HG03139 (cell line): ENCODE data around the gene PUS1.

Experiments used
- ATAC-seq: cut with Tn5 transposase; IDR thresholded peaks from one replicate; pipeline ENCODE4 v1.9.1; 2021; ENCODE audit not compliant: unreplicated experiment

Gene PUS1

DNA sequence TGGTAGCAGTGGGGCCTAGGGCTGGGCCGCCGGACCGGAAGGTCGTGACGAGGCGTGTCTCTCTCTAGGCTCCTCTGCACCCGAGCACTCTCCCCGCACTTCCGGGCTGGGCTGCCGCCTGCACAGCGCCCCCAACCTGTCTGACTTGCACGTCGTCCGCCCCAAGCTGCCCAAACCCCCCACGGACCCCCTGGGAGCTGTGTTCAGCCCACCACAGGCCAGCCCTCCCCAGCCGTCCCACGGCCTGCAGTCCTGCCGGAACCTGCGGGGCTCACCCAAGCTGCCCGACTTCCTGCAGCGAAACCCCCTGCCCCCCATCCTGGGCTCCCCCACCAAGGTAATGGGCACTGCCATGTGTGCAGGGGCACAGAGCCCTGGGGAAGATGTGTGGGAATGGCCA is 13.3 kb upstream of the PUS1 start:
- no peak for ATAC-seq

DNA sequence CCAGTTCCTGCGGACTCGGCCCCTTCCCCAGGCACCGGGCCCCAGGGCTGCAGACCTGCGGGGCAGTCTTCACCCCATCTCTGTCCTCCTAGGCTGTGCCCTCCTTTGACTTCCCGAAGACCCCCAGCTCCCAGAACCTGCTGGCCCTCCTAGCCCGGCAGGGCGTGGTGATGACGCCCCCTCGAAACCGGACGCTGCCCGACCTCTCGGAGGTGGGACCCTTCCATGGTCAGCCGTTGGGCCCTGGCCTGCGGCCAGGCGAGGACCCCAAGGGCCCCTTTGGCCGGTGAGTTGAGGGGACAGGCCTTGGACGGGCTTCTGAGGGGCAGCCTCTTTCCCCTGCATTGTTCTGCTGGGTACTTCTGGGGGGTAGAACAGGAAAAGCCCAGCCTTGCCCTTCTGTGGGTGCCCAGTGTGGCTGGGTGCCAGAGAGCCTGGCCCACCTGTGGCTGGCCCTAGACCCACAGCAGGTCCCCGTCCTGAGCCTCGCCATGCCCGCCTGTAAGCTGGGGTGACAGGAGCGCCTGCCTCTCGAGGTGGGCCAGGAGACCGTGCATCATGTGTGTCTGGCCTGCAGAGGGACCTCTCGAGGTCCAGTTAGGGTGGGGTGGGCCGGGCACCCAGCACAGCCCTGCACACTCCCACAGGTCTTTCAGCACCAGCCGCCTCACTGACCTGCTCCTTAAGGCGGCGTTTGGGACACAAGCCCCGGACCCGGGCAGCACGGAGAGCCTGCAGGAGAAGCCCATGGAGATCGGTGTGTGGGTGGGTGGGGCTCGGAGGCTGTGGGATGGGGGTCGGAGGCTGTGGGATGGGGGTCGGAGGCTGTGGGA is 12.6 kb upstream of the PUS1 start:
- no peak for ATAC-seq

DNA sequence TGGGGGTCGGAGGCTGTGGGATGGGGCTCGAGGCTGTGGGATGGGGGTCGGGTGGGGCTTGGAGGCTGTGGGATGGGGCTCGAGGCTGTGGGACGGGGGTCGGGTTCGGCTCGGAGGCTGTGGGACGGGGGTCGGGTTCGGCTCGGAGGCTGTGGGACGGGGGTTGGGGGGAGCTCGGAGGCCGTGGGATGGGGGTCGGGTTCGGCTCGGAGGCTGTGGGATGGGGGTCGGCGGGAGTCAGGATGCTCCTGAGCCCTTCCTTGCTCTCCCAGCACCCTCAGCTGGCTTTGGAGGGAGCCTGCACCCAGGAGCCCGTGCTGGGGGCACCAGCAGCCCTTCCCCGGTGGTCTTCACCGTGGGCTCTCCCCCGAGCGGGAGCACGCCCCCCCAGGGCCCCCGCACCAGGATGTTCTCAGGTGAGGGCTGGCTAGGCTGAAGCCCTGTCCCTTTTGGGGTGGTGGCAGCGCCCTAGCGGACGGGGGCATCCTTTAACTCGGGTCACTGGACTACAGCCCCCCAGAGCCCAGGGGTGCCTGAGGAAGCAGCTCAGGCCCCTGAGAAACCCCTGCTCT is 11.9 kb upstream of the PUS1 start:
- ATAC-seq: no peak

DNA sequence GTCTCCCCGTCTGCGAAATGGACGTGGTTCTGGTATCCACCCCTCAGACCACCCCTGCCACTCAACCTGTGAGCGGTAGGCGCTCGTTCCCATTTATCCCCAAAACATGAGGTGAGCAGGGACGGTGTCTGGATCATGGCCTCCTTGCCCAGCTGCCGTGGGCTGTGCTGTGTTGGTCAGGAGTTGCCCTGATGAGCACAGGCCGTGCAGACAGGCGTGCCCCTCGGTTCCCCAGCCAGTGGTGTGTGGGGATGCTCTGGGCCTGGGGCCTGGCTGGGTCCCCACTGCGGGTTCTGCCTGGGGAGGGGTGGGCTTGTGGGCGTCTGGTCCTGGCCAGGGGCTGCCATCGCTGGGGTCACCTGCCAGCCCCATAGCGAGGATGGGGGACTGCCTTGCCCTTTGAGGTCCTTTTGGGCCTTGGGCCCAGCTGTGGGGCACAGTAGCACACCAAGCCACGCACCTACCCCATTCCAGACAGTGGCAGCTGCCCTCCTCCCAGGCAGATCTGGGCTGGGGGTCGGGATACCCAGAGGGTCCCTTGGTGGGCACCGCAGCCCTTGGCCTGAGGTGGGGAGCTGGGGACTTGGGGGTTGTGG is 11.3 kb upstream of the PUS1 start:
- no peak for ATAC-seq

DNA sequence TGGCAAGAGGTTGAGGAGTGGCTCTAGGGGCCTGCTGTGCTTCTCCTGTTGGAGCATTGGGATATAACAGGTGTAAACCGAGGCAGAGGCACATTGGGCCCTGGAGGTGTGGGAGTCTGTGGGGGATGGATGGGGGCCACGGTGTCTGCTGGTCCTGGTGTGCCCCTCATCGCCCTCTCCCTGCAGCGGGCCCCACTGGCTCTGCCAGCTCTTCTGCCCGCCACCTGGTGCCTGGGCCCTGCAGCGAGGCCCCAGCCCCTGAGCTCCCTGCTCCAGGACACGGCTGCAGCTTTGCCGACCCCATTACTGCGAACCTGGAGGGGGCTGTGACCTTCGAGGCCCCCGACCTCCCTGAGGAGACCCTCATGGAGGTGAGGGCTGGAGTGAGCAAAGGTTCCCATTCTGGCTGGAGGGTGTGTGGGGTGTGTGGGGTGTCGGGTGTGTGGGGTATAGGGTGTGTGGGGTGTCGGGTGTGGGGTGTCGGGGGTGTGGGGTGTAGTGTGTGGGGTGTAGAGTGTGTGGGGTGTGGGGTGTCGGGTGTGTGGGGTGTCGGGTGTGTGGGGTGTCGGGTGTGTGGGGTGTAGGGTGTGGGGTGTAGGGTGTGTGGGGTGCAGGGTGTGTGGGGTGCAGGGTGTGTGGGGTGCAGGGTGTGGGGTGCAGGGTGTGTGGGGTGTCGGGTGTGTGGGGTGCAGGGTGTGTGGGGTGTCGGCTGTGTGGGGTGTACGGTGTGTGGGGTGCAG is 10.6 kb upstream of the PUS1 start:
- no peak for ATAC-seq

DNA sequence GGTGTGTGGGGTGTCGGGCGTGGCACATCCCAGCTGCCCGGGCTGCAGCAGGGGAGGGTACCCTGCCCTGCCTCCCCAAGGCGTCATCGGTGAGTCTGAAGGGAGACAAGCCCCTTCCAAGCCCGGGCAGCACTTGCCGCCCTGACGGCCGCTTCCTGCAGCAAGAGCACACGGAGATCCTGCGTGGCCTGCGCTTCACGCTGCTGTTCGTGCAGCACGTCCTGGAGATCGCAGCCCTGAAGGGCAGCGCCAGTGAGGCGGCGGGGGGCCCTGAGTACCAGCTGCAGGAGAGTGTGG is 10.1 kb upstream of the PUS1 start:
- no peak for ATAC-seq

DNA sequence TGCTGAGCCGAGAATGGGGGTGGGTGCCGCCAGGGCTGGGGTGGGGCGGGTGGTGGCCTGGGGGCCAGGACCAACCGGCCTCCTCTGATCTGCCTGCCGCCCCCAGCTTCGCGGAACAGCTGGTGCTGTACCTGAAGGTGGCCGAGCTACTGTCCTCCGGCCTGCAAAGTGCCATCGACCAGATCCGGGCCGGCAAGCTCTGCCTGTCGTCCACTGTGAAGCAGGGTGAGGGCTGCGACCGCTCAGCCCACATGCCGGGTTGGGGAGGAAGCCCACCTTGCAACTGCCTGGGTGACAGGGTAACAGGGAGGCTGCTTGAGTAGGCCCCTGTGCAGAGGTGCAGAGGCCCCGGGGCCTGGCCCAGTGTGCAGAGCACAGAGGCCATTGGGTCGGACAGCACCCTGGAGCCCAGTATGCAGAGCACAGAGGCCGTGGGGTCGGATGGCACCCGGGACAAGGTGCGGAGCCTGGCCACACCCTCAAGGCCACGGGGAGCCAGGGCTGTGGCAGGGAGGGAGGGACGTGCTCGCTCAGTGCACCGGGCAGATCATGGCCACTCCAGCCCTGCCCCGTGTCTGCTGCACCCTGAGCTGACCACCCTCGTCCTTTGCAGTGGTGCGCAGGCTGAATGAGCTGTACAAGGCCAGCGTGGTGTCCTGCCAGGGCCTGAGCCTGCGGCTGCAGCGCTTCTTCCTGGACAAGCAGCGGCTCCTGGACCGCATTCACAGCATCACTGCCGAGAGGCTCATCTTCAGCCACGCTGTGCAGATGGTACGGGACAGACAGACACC is 9.5 kb upstream of the PUS1 start:
- ATAC-seq: no peak

DNA sequence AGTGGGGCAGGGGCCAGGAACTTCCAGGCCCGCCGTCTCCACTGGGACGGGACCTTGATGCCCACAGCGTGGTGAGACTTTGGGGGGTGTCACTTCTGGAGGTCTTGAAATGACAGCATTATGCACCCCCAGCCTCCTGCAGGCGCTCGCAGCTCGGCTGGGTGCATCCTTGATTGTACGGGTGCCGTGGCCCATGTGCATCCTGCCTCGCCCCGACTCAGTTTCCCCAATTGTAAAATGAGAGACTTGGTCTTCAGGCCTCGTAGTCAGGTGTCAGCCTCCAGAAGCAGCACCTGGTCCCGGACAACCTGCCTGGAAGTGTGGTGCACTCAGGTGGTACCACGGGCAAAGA is 8.9 kb upstream of the PUS1 start:
- no peak for ATAC-seq

DNA sequence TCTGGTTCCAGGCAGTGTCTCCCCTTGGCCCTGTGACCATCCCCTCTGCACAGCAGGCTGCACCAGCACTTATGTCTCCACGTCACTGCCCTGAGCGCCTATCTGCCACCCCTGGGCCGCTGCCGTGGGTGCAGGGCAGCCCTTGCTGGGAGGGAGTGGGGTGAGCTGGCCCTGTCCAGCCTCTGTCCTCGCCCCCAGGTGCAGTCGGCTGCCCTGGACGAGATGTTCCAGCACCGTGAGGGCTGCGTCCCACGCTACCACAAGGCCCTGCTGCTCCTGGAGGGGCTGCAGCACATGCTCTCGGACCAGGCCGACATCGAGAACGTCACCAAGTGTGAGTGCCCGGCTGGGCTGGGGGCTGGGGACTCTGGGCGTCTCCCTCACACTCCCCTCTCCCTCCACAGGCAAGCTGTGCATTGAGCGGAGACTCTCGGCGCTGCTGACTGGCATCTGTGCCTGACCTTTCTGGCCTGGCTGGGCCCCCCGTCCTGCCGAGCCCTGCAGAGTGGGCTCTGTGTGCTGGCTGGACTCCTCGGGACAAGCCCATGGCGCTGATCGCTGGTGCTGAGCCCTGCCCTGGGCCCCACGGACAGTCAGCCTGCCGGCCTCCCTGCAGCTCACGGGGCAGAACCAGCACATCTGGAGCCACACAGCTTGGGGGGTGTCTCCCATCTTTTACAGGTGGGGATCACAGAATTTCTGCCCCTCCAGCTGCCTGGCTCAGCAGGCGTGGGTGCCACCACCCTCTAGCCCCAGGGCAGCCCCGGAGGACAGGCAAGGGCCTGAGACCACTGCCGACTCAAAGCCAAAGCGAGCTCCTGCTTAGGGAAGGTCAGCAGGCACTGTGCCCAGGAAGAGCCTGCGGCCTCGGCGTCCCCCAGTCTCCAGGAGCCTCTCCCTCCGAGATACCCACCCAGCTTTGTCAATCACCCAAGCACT is 7.9 kb upstream of the PUS1 start:
- no peak for ATAC-seq

DNA sequence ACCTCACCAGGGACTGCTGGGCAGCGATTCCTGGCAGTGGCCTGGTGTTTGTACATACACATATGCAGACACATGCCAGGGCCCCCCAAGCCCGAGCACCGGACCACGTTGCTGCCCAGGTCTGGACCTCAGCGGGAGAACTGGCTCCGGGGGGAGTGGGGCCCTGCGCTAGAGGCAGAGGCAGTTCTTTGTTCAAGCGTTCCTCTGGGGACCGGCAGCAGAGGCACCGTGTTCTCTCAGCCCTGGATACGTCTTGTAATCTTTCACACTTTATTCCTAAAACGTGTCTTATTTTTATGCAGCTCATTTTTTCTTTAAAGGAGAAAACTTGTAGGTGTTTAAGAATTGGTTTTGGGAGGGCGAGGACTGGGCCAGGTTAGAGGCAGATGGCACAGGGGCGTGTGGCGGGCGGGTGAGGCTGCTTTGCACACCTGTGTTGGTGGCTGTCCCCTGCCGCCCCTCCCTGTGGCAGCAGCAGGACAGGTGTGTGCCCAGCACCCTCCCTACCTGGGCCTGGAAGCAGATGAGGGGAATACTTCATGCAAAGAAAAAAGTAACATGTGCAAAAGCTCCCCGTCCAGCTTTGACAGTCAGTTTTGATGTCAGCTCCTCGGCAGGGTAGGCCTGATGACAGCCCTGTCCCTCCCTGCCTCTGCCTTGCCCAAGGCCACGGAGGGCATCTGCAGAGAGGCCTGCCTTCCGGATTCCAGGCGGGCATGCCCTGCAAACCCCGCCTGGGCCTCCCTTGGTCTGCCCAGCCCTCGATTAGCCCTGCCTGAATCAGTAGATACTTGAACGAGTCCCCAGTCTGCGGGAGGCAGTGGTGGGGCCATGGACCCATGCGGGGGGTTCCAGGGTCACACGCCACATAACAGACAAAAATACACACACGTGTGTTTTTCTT is 7.0 kb upstream of the PUS1 start:
- ATAC-seq: no peak

DNA sequence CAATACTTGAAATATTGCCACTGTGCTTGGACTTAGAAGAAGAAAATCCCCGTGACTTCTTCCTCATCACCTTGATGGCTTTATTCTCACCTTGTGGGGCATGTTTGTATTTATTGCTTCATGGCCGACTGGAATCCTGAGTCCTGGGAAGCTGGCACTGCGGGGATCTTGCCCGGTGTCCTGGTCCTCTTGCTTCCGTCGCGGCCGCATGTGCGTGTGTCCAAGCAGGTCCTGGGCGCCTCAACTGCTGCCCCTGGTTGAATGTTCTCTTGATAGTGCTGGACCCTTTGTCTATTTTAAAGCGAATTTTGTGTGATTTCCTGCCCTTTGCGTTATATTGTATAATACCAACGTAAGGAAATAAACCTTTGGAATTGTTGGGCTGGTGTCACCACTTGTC is 6.3 kb upstream of the PUS1 start:
- no peak for ATAC-seq

DNA sequence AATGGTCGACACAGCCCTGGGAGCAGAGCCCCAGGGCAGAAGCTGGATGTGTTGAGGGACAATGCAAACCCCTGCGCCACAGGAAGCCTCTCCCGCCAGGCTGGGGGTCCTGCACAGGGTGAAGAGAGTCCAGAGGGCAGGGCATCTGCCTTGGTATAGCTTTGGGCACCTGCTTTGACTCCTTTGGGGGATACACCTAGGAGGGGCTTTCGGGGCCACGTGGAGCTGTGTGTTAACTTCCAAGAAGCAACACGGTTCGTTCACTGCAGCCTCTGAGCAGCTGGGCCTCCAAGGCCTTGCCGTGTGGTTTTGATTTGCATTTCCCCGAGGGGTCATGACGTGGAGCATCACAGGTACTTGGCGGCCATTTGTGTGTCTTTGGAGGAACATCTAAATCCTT is 5.8 kb upstream of the PUS1 start:
- ATAC-seq: peak; percentile 72

DNA sequence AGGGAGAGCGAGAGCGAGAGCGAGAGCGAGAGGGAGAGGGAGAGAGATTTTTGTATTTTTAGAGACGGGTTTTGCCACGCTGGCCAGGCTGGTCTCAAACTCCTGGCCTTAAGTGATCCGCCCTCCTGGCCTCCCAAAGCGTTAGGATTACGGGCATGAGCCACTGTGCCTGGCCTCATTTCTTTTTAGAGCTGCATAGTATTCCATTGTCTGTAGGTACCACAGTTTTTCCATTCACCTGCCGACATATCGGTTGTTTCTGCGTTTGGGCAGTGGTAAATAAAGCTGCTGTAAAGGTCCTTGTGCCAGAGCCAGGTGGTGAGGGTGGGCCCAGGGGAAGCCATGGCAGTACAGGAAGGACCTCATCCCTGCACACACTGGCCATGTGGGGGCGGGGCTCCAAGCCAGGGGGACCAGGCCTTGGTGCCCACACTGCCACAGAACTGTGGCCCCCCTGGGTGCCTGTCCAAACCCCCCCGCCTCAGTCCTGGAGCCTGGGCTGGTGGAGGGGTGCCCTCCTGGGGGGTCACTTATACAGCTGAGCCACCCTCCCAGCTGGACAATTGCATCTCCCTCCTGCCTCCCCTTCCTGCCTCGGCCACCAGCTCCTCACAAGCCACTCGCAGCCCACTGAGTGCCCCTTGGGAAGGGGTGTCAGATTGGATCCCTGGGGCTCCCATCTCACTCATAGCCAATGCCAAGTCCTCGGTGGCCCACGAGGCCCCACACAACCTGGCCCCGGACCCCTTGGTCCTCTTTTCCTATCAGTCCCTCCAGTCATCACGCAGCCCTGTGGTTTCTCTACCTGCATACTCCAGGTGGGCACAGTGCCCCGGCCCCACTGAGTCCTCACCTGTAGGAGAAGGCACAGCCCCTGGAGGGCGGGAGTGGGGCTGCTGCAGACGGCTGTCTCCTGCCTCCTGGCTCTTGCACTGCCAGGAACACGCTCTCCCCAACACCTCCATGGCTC is 1.7 kb upstream of the PUS1 start:
- no peak for ATAC-seq

DNA sequence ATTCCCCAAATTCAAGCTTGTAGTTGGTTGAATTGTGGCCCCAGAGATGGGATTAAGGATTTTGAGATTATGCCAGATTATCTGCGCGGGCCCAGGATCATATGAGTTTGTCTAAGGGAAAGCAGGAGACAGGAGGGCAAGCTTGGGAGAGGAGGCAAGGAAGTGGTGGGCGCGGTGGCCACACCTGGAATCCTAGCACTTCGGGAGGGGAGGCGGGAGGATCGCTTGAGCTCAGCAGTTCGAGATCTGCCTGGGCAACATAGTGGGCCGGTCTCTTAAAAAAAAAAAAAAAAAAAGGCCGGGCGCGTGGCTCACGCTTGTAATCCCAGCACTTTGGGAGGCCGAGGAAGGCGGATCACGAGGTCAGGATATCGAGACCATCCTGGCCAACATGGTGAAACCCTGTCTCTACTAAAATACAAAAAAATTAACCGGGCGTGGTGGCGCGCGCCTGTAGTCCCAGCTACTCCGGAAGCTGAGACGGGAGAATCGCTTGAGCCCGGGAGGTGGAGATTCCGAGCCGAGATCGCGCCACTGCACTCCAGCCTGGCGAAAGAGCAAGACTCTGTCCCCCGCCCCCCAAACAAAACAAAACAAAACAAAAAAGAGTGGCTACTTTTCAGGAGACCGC is 881 bp upstream of the PUS1 start:
- ATAC-seq: no peak

DNA sequence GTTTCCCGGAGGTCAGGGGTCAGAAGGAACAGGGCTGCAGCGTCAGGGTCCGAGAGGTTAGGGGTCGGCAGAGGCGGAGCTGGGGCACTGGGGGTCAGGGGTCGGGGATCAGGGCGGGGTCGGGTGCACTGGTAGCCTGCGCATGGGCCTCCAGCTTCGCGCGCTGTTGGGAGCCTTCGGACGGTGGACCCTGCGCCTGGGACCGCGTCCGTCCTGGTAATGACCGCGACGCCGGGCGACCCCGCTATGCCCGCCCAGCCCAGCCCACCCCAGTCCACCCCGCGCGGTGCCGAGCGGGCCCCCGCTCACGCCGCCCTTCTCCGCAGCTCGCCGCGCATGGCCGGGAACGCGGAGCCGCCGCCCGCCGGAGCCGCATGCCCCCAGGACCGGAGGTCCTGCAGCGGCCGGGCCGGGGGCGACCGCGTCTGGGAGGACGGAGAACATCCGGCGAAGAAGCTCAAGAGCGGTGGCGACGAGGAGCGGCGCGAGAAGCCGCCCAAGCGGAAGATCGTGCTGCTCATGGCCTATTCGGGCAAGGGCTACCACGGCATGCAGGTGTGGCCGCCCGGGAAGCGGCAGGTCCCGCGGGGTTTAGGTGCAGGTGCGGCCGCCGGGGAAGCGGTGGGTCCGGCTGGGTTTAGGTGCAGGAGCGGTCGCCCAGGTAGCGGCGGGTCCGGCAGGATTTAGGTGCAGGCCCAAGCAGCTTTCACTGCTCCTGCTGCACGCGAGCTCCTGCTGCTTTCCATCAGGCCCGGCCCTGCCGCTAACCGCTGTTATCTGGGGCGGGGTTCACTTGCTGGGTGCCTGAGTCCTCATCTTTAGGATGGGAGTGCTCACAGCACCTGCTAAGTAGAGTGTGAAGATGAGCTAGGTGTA is 743 bp downstream of the PUS1 start:
- ATAC-seq: no peak

DNA sequence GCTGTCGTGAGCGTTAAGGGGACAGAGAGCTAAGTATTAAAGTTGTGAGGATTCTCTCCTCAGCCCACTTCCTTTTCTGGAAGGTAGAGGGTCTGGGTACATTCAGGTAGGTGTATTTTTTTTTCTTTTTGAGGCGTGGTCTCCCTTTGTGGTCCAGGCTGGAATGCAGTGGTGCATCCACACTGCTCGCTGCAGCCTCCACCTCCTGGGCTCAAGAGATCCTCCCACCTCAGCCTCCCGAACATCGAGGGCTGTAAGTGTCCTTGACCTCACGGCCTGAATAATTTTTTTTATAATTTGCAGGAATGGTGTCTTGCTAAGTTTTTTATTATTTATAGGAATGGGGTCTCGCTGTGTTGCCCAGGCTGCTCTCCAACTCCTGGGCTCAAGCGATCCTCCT is 1.4 kb downstream of the PUS1 start:
- ATAC-seq: no peak

DNA sequence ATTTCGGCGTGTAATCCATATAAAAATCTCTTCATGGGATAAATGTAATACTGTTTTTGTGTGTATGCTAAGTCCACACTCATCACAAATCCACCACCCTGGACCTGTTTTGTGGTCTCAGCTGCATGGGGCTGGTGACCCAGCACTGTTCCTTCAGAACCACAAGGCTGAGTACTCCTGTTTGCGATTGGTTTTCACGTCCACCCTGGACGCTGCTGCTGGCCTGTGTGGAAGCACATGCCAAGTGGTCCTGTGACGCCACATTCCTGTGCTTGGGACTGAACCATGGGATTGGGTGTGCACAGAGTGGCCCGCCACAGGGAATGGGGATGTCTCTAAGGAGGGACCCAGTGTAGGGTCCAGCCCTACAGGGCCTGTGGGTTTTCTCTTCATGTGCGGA is 4.3 kb downstream of the PUS1 start:
- ATAC-seq: no peak
